ENCODE data around the gene NAA50.

GRCh38 chr3:113685124-113685523, 60.9 kb downstream of the NAA50 start:
- TF ChIP-seq CTCF (IDR thresholded peaks at IDR 0.05 in 4 of 5, conservative IDR thresholded peaks at IDR 0.05 in 1 of 5) (no peak), POLR2A (IDR thresholded peaks at IDR 0.05) (no peak)

Measured in gastrocnemius medialis (tissue), 4 donors.